Measurements from ENCODE around the gene CEP170B.

CEP170B gene

DNA sequence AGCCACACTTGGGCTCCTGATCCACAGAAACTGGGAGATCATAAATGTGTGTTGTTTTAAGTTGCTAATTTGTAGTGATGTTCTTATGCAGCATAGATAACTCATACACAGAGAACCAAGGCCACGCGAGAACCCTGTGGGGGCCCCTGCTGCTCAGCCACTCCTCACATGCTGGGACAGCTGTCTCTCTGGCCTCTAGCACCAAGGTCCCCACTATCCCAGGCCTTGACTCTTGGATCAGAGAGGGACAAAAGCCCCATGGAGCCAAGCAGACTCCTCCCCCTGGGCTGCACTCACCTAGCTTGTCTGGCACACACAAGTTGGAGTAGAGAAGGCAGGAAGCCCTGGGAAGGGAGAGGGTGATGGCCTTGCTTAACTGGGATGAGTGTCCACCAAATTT is 70.9 kb downstream of the CEP170B start:
- H3K36me3 ChIP-seq = no peaks in the 10 kb centered on the region
- TF ChIP-seq, protein P1, sequence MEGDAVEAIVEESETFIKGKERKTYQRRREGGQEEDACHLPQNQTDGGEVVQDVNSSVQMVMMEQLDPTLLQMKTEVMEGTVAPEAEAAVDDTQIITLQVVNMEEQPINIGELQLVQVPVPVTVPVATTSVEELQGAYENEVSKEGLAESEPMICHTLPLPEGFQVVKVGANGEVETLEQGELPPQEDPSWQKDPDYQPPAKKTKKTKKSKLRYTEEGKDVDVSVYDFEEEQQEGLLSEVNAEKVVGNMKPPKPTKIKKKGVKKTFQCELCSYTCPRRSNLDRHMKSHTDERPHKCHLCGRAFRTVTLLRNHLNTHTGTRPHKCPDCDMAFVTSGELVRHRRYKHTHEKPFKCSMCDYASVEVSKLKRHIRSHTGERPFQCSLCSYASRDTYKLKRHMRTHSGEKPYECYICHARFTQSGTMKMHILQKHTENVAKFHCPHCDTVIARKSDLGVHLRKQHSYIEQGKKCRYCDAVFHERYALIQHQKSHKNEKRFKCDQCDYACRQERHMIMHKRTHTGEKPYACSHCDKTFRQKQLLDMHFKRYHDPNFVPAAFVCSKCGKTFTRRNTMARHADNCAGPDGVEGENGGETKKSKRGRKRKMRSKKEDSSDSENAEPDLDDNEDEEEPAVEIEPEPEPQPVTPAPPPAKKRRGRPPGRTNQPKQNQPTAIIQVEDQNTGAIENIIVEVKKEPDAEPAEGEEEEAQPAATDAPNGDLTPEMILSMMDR (IDR thresholded peaks at IDR 0.05; ENCODE audit: low read depth, low read length) = no peak
- no peak for DNase-seq
- no peaks in the 10 kb centered on the region for H3K27me3 ChIP-seq (ENCODE audit: insufficient read depth, low read depth, severe bottlenecking)
- H3K4me3 ChIP-seq (ENCODE audit: low read depth, low read length) = no peak overlapping the region
- H3K9me3 ChIP-seq (ENCODE audit: severe bottlenecking) = no peaks in the 10 kb centered on the region
- H3K27ac ChIP-seq = no peak overlapping the region

DNA sequence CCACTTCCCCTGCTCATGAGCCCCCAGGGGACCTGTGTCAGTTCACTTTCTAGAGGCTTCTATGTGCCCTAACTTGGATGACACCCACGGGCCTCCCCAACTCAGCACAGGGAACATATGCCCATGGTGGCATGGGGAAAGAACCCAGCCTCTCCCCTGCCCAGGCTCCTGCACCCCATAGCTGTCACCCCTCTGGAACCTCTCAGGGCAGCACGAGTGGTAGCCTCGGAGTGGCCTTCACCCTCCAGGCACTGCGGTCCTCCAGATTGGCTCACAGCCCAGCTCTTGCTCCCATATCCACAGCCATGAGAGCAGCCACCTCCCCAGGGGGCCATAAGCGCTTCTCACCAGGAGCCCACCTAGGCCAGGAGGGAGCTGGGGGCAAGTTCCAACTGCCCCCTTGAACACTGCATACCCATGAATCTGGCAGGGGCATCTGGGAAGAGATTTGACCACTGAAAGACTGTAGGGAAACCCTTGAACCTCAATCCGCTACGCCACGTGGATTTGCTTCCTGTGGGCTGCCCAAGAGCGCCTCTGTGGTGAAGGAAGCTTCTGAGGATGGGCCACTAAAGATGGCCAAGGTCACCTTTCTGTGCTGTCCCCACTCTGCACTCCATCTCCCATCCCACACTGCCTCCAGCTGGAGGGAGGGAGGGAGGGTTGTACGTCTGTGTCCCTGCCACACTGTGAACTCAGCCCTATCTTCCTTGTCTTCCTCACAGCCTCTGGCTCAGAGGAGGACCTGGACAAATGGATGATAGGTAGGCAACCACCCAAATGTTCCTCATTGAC is 71.5 kb downstream of the CEP170B start:
- Histone ChIP-seq H3K9me3 (ENCODE audit: severe bottlenecking) (no peaks in the 10 kb centered on the region), H3K36me3 (no peaks in the 10 kb centered on the region), H3K27me3 (ENCODE audit: insufficient read depth, low read depth, severe bottlenecking) (no peaks in the 10 kb centered on the region), H3K4me3 (ENCODE audit: low read depth, low read length) (no peak overlapping the region), H3K27ac (no peak overlapping the region)
- TF ChIP-seq, protein P1 (IDR thresholded peaks at IDR 0.05; ENCODE audit: low read depth, low read length) = no peak
- no peak for DNase-seq

DNA sequence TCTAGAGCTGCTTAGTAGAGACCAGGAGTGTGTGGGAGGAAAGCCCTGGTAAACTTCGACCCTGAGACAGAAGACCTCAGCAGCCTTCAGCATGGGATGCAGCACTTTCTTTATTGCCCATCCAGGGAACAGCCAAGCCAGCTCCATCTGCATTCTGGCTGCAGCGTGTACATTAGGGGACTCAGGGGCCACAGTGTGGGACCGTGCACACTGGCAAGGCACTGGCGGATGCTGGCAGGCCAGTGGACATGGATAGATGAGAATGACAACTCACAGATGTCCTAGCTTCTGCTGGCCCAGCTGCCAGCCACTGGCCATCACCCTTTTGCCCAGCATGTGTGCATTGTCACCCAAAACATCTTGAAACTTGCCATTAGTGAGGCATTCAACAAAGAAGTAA is 72.1 kb downstream of the CEP170B start:
- no peak overlapping the region for H3K4me3 ChIP-seq (ENCODE audit: low read depth, low read length)
- H3K27me3 ChIP-seq (ENCODE audit: insufficient read depth, low read depth, severe bottlenecking) = no peaks in the 10 kb centered on the region
- no peaks in the 10 kb centered on the region for H3K36me3 ChIP-seq
- H3K9me3 ChIP-seq (ENCODE audit: severe bottlenecking) = no peaks in the 10 kb centered on the region
- no peak overlapping the region for H3K27ac ChIP-seq
- no peak for DNase-seq
- TF ChIP-seq, protein P1 (IDR thresholded peaks at IDR 0.05; ENCODE audit: low read depth, low read length) = no peak

DNA sequence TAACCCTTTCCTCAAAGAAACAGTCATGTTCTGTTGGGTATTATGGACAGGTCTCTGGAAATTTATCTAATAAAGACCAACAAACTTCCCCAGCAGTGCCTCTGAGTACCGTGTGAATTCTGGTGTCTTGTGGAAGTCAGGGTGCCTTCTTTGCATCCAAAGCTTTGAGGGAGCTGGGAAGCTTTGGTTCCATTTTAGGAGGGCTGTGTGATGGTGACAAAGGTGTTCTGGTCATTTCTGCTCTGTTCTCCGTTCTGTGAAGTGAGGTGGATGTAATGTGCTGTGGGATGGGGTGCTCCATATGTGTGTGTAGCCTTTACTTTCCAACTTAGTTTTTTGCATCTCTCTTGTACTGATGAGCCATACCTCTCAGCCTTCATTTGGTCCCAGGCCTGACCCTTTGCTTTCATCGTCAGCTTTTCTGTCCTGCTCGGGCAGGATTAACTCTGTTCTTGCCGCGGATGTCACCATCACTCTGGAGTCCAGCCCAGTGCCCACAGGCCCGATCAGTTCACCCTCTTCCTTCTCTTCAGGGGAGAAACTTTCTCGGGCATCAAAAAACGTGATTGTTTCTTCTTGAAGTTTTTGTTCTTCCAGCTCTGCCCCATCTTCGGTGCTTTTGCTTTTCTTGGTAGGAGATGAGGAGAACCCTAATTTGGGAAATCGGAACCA is 72.8 kb downstream of the CEP170B start:
- Histone ChIP-seq H3K4me3 (ENCODE audit: low read depth, low read length) (no peak overlapping the region), H3K36me3 (no peaks in the 10 kb centered on the region), H3K9me3 (ENCODE audit: severe bottlenecking) (no peaks in the 10 kb centered on the region), H3K27me3 (ENCODE audit: insufficient read depth, low read depth, severe bottlenecking) (no peaks in the 10 kb centered on the region), H3K27ac (no peak overlapping the region)
- TF ChIP-seq, protein P1 (IDR thresholded peaks at IDR 0.05; ENCODE audit: low read depth, low read length) = no peak
- no peak for DNase-seq

DNA sequence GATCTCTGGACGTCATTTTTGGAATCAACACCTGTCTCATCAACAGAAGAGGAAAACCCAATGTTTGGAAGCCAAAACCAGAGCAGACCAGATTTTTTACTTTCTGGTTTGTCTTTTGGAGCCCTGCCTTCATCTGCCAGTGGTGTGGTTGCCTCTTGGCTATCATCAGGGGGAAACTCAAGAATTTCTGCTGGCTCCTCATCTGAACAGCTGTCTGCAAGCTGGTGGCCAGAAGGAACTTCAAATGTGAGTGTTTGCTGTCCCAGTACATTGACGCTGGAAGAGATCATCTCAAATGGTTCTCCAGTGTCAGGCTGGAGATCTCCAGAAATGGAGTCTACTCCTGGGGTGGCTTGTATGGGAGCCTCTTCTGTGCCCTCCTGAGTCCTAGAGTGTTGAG is 73.4 kb downstream of the CEP170B start:
- no peak for DNase-seq
- Histone ChIP-seq H3K4me3 (ENCODE audit: low read depth, low read length) (no peak overlapping the region), H3K36me3 (no peaks in the 10 kb centered on the region), H3K9me3 (ENCODE audit: severe bottlenecking) (no peaks in the 10 kb centered on the region), H3K27me3 (ENCODE audit: insufficient read depth, low read depth, severe bottlenecking) (no peaks in the 10 kb centered on the region), H3K27ac (no peak overlapping the region)
- TF ChIP-seq, protein P1 (IDR thresholded peaks at IDR 0.05; ENCODE audit: low read depth, low read length) = no peak

Measured in WERI-Rb-1 (cell line).